ENCODE data around the gene DSC1.
A peak's percentile ranks its signal among the peaks of the same experiment; 100 is the strongest.
"Not testable (repeated sequence)": the region's sequence is repeated elsewhere in the genome, so short reads cannot be mapped to it uniquely, and the experiment has no call there.

Gene DSC1

DNA sequence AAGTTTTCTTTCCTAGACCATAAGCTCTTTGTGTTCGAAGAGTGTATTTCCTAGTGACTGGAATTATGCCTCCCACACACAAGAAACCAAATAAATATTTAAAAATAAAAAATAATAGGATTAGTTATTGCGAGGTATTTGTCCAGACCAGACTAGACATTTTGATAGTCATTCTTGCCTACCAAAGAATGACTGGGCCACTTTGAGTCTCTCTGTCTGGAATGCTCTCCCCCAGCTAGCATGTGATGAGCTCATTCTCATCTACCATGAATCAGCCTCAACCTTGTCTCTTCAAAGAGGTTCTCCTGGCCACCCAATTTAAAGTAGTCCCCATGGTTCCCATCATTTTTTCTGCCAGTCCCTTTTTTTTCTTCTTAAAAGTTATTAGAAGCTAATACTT, 13.9 kb upstream of the DSC1 start:
- DNase-seq (ENCODE audit: low spot score) = no peak

DNA sequence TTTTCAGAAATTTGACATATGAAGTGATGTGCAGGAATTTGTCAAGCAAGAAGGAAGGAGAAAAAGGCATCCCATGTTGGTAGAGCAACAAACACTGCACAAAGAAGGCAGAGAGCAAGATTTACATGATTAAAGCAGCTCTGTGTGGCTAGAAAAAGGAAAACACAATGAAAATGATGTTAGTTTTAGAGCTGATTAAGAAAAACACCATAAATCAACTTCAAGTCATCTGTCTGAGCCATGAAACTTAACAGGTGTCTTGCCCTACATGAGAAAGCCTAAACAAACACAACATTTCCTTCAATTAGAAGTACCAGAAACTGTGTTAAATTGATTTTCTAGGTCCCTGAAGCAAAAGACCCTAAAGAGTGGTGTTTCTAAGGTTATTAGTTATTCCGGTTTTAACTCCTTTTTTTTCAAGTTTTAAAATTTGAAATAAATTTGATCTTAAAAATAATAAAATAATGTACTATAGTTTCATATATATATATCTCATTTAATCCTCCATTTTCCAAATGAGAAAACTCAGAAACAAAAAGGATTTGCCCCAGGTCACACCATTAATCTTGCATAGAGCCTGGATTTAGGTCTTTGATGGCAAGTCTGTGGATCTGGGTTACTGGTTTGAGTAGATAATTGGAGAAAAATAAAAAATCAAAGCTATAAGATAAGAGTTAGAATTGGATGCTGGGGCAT, 8.6 kb upstream of the DSC1 start:
- DNase-seq (ENCODE audit: low spot score) = no peak

DNA sequence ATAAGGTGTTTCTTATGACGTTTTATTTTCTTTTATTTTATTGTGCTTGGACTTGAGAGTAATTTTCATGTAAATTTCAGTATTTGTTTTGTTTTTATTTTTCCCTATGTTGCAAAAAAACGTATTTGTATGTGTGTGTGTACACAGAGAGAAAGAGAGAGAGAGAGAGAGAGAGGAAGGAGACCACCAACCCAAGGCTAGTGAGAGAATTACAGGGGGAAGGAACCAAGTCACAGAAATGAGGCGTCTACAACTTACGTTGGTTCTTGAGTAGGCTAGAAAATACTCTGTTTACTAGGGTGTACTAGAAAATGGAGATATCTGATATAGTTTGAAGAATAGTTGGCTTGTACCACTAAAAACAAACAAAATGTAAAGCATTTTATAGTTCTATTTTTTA, 7.7 kb upstream of the DSC1 start:
- no peak for DNase-seq (ENCODE audit: low spot score)

DNA sequence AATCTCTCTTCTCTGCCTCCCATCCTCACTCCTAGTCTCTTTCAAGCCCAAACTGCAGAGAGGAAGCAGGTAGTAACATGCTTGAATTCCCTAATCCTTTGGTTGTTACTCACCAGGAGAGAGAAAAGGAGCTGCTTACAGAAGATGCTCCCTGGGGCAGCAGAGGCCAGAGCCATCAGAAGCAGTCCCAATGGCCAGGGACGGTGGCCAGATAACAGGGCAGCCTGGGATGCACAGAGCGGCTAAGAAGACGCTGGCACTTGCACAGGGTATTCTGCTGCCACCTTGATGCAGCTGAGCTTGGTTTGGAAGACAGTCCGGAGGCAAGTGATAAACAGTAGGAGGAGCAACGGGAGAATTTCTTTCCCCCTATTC, 250 bp downstream of the DSC1 start:
- no peak for DNase-seq (ENCODE audit: low spot score)

DNA sequence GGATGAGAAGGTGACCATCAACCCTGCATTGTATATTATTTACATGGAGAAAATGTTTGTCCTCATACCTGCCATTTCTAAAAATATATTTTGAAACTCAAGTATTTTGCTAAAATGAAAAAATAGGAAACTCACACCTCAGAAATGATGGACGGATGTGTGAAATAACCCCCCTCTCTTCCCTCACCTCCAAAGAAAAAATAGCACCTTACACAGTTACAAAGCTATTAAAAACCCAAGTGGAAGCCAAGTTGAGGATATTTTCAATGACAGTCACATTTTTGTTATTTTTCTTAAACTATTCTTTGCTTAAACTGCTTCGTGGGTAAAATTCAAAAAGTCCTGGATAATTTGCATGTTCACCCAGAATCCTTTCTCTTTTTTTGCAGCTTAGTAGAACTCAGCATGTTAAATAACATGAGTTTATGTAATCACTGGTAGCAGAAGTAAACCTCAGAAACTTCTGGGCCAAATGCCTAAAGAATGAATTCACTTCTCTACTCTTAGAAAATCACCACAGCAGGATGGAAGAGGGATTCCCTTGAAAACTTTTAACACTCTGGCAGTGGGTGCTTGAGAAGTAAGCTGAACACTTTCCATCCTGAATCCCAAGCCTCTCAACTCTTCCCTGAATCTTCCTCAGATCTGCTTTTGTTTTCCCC, 768 bp downstream of the DSC1 start:
- no peak for DNase-seq (ENCODE audit: low spot score)

DNA sequence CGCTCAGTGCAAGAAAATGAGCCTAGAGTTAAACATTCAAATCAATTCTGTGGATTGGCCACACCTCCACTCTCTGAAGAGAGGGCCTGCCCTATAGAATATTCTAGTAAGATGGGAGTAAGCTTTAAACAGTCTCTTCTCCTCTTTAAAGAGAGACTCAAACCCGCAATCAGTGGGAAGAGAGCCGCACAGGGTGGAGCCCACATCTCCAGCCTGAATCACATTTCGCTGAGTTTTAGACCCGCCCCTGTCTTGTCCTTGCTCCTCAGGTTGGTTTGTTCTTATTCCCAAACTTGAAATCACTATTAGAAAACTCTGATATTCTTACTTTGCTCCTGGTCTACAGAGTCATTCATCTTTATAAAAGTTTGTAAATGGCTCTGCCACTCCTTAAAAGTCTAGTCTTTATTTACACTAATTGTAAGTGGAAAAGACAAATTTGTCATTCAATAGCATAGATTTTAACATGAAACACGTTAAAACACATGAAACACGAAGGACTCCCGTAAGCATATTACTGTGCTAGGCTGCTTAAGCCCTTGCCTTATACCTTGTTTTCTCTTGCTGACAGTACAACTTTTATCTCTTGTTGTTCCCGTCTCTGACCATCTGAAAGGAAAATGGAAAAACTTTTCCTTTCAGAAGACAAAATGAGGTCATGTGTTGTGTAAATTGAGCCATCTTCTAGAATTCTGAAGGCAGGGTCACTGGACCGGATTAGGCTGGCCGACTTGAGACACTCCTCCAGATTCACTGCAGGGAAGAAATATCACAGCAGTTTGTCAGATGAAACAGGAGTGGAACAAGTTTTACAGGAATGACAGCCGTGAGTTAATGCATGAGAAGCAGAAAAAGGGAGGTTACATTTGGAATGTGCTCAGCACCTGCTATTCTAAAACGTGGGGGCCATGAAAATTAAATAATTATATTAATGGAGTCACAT, 5.6 kb downstream of the DSC1 start:
- DNase-seq (ENCODE audit: low spot score) = peak; percentile 18

DNA sequence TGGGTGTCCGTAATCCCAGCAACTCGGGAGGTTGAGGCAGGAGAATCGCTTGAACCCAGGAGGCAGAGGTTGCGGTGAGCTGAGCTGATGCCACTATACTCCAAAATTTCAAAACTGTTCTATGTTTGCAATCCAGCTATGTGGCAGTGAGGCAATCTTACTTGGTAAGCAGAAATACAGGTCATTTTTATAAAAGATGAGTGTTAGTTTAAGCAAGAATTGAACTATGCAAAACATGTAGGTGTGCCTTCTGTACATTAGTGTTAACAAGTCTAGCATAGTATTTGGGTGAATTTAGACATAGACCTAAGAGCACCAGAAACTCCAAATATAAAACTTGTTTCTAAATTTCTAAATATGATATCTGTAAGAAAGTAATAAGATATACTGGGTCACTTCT, 7.2 kb downstream of the DSC1 start:
- DNase-seq (ENCODE audit: low spot score) = no peak

DNA sequence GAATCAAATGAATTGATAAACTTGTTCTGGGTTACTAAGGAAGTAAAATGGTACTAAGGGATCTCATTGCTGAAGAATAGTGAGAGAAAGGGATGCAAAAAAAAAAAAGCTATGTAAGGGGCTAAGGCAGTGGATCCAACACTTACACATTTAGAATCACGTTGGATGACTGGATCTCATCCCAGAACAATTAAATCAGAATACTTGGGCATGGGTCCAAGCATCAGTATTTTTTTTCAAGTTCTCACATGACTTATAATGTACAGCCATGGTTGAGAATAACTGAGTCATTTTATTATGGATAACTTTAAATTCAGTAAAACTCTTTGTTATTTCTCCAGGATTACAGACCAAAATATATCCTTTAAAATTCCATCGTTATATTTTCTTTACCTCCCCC, 8.5 kb downstream of the DSC1 start:
- DNase-seq (ENCODE audit: low spot score) = no peak

DNA sequence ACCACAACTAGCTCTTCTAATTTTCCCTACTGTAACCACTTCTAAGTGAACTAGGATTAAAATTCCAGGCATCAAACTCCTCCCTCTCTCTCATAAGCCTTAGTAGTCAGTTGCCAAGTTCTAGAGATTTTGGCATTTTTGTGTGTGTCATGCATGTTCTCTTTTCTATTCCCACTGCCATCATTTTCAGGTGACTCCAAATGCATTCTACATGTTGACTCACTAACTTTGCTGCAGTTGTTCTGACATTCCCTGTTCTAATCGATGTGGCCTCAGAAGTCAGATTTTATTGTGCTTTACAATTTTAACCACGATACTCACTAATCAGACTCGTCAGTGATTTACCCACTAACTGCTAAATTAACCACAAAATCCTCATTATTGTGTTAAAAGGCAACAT, 13.3 kb downstream of the DSC1 start:
- DNase-seq (ENCODE audit: low spot score) = no peak

DNA sequence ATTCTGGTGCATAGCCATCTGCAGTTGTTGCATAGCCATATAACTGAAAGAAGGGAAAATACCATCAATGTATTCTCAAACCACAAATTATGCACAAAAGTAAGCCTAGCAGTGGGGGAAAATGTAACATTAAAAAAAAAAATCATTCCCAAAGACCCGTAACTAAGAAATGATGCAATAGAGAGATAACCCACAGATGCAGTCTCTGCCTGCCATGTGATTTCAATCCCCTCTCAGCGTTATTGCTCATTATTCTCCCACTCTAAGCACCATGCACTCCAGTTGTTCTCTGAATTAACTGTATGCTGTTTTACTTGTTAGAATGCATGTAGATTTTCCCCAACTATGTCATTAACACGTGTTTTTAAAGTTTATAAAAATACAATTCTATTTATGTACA, 14.1 kb downstream of the DSC1 start:
- no peak for DNase-seq (ENCODE audit: low spot score)

DNA sequence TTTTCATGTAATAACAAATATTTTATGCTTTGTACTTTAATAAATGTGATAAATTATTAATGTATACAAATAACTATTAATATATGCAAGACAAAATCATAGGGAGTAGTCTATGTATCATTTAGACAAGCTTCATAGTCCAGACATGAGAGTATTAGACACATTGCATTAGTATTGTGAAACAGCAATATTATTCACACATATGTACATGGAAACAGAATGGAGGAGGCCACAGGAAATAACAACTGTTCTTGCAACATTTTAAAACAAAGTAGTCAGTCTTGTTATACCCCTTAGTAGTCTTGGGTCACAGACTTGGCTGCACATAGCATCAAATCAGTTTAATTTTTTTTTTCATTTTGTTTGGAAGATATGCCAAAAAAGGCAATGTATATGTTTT, 15.8 kb downstream of the DSC1 start:
- no peak for DNase-seq (ENCODE audit: low spot score)

DNA sequence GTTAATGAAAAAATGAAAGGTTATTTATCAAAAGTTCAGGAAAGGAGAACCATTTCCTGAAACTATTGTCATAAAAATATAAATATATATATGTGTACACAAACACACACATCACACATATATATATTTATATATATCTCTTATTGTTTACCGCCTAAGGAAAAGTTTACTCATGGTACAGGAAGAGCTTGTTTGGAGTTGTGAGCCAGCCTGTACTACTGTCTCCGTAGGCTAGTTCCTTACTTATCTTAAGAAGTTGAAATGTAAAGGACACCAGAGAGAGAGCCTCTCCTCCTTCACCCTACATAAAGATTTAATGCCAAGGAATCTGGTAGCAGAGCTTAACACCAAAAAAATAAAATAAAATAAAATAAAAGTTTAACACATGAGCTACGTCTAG, 19.6 kb downstream of the DSC1 start:
- no peak for DNase-seq (ENCODE audit: low spot score)

DNA sequence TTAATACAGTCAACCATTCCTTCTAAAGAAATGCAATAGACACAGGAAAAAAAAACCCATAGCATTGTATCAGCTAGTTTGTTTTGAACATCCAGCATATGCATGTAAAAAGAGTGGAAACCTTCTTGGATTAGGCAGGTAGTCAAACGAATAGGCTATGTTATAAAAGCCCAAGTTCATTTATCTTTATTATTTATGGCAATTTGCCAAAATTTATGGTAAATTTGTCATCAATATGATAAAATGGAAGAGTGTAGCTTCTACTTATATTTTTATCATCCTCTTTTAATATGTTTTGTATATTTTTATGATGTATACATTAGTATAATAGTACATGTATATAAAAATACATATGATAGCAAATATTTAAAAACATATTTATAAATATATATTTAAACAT, 23.9 kb downstream of the DSC1 start:
- DNase-seq (ENCODE audit: low spot score) = no peak

DNA sequence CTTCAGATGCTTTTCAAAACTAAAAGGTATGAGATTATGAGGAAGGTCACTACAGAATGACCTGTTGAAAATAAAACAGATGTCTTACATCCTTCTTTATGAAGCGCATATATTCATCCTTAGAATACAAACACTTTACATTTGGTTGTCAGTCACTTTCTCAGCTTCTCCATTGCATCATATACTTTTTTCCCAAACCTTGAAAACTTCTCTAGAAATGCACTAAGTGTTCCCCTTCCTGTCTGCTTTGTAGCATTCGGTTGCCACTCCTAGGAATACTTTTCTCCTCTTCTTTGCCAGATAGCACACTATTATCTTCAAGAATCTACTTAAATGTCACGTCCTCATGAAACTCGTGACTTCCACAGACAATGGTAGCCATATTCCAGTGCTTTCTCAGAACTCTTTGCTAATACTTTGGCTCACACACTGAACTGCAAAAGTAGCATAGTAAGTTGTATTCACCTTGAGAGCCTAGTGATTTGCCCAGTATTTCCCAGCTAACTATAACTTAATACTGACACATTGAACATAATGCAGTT, 27.6 kb downstream of the DSC1 start:
- DNase-seq (ENCODE audit: low spot score) = no peak

DNA sequence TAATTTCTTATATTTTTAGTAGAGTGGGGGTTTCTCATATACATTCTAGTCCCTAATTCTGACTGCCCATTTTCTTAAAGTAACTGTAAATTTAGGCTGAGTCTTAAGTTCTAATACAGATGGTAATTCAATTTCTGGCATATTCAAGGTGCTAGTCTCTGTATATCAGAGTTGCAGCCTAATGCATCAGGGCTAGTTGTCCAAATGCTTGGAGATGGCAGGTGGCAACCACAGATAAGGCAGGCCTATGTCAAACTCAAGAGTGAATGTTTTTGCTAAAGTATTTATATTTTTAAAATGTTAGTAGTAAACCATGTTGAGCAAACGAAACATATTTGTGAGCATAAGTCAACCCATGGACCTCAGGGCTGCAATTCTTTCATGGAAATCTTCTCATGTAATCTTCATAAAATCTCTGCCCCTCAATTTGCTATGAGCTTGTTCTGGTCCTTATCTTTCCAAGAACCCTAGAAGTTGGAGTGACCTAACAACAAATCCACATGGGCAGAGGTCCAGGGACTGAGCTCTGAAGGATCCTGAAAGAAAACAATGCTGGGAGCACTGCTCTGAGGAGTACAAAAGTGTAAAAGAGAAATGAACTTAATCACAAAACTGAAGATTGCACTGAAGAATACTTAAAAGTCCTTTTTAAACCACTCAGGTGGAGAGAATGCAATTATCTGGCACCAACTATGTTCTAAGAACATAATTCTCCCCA, 33.1 kb downstream of the DSC1 start:
- DNase-seq (ENCODE audit: low spot score) = no peak

DNA sequence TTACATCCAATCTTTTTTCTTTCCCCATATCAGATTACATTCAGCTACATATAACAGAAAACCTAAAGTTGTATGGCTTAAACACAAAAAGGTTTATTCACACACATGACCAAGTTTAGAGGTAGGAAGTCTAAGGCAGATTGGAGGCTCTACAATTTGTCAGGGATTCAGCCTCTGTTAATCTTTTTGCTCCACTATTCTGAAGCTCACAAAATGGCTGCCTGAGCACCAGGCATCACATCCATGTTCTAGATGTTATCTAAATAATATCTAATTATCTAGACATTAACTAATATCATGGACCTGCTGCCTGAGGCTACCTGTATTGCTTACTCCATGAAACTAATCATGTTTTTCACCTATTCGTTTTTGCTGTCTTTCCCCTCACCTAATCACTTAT, 36.8 kb downstream of the DSC1 start:
- no peak for DNase-seq (ENCODE audit: low spot score)

DNA sequence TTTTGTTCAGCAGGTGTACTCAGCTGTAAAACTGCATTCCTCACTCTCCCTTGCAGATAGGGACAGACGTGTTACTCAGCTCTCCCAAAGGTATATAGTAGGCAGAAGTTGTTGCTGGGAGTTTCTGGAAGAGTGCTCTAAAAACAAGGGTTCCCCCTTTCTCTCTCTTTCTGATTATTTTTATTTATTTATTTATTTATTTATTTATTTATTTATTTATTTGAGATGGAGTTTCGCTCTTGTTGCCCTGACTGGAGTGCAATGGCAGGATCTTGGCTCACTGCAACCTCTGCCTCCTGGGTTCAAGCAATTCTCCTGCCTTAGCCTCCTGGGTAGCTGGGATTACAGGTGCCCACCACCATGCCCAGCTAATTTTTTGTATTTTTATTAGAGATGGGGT, 39.5 kb downstream of the DSC1 start:
- DNase-seq (ENCODE audit: low spot score) = not testable (repeated sequence)

DNA sequence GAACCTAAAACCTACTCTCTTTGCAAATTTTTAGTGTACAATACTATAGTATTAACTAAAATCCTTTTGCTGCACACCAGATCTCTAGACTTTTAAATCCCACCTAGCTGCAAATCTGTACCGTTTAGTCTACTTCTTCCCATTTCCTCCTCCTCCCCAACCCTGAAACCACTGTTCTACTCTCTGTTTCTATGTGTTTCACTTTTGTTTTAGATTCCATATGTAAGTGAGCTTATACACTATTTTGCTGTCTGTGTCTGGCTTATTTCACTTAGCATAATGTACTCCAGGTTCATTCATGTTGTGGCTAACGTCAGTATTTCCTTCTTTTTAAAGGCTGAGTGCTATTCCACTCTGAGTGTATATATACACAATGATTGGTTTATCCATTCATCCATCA, 42.1 kb downstream of the DSC1 start:
- DNase-seq (ENCODE audit: low spot score) = no peak

DNA sequence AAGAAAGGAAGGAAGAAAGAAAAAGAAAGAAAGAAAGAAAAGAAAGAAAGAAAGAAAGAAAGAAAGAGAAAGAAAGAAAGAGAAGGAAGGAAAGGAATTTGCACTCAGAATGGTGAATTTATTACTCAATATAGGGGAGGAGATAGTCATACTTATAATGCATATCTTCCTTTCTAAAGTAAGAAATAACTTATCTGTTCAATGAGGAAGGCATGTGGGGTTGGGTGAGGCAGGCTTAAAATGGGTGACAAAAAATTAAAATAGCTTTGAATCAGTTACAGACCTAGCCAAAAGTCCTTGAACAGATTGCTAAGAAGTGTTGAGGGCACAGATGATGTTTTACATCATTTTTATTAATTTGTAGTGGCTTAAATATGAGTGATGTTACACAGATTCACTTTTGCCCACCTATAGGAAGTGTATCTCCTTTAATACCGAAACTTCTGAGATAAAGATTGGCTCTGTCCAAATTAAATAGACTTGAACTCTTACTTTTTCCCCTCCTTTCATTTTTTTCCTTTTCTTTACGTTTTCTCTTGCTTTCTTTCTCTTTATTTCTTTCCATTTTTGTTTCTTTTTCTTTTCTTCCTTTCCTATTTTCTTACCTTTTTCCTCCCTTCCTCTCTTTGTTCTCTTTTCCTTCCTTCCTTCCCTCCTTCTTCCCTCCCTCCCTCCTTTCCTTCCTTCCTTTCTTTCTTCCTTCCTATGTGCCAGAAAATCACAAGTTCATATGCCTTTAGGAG, 45.6 kb downstream of the DSC1 start:
- no peak for DNase-seq (ENCODE audit: low spot score)

DNA sequence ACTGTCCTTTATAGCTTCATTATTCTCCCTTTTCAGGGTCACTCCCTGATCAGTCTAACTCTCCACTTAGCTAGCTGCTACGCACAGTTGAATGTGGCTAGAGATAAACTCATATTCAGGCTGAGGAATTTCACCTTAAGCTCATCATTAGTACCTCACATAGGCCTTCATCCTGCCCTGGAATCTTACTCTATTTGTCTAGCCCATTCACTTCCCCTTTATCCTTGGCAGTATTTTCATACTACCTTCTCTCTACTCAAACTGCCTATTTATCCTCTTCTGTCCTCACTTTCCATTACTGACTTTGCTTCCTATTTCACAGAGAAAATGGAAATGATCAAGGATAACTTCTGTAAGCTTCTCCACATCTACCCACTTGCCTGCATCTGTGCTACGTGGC, 49.9 kb downstream of the DSC1 start:
- DNase-seq (ENCODE audit: low spot score) = no peak

DNA sequence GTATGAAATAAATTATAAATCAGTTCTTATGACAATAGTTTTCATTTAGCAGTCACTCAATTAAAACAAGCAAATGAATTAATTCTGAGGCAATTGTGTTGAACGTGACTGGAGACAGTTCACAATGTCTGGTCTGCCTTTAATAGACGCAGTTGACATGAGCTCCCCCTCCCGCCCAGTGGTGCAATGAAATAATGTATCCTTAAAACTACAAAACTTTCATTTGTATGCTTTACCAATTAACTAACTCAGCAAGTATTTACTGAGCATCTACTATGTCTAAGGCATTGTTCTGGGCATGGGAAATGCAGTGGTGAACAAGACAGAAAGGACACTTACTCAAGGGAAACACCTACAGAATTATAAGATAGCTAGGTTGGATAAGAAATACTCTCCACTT, 56.9 kb downstream of the DSC1 start:
- no peak for DNase-seq (ENCODE audit: low spot score)
